GM12865 (cell line): ENCODE results near the gene CDC27.

Source experiments
- DNase-seq: peaks from one replicate; pipeline ENCODE4 v3.0.0; 2010; ENCODE audit warnings: low read depth
- H3K4me3 ChIP-seq: 2 replicates; pipeline ENCODE4 v1.5.1; 2011; ENCODE audit warnings: mild to moderate bottlenecking, low read depth, low read length, control low read depth
- TF ChIP-seq, protein P1 (sequence below): IDR thresholded peaks from 2 replicates; pipeline ENCODE4 v1.5.1; 2011; ENCODE audit warnings: low read length, control low read depth, low read depth, inconsistent platforms; ENCODE audit not compliant: insufficient read depth; ENCODE audit errors: missing control alignments

Gene CDC27

DNA sequence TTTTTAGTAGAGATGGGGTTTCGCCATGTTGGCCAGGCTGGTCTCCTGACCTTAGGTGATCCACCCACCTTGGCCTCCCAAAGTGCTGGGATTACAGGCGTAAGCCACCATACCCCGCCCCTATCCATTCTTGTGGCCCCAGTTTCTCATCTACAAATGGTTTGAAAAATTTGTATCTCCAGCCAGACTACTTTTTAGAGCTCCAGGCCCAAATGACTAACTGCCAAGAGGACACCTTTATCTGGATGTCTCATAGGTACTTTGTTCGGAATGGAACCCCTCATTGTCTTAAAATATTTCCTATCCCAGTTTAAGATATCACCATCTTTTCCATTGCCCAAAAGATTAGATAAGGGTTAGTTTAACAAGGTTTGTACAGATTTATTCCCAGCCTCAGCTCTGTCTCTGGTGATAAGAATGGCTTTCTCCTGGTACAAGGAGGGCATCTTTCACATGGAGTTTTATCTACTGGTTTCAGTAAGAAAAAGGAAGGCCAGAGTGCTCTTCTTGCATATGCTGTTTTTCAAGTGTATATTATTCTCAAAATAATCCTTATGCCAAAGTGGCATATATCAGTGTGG lies 4.9 kb upstream of the CDC27 start:
- H3K4me3 ChIP-seq, result no peak overlapping the region
- TF ChIP-seq, protein P1, sequence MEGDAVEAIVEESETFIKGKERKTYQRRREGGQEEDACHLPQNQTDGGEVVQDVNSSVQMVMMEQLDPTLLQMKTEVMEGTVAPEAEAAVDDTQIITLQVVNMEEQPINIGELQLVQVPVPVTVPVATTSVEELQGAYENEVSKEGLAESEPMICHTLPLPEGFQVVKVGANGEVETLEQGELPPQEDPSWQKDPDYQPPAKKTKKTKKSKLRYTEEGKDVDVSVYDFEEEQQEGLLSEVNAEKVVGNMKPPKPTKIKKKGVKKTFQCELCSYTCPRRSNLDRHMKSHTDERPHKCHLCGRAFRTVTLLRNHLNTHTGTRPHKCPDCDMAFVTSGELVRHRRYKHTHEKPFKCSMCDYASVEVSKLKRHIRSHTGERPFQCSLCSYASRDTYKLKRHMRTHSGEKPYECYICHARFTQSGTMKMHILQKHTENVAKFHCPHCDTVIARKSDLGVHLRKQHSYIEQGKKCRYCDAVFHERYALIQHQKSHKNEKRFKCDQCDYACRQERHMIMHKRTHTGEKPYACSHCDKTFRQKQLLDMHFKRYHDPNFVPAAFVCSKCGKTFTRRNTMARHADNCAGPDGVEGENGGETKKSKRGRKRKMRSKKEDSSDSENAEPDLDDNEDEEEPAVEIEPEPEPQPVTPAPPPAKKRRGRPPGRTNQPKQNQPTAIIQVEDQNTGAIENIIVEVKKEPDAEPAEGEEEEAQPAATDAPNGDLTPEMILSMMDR, result no peak

DNA sequence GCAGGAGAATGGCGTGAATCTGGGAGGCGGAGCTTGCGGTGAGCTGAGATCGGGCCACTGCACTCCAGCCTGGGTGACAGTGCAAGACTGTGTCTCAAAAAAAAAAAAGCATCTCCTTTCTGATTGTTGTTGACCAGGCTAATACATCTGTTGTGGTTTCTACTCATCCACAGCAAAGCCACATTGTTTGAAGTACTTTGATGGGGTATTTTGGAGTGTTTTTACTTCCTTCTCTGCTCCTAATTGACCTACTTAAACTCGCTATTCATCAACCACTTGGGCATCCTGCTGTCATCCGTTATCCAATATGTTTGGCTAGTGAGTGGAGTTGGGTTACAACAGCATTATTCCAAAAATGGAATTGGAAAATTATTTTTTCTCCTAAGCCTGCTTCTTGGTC lies 3.5 kb upstream of the CDC27 start:
- TF ChIP-seq, protein P1, result no peak
- DNase-seq, result peak; percentile 82
- H3K4me3 ChIP-seq, result no peak overlapping the region

More for the DNA sequence above, 4.9 kb upstream of the CDC27 start:
- DNase-seq, result no peak

DNA sequence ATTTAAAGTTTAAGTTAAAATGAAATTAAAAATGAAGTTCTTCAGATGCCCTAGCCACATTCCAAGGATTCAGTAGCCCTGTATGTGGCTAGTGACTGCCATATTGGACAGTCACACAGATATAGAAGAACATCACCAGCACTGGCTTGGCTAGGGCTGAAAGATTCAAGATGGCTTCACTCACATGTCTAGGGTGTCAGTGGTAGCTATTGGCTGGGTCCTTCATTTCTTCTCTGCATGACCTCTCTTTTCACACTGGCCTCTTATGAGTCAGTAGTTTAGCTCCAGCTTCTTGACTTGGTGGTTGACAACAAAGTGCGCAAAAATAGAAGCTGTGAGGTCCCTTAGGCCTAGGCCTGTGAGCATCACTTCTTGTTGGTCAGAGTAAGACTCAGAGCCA lies 1.7 kb upstream of the CDC27 start:
- DNase-seq, result no peak
- H3K4me3 ChIP-seq, result no peak overlapping the region
- TF ChIP-seq, protein P1, result no peak

DNA sequence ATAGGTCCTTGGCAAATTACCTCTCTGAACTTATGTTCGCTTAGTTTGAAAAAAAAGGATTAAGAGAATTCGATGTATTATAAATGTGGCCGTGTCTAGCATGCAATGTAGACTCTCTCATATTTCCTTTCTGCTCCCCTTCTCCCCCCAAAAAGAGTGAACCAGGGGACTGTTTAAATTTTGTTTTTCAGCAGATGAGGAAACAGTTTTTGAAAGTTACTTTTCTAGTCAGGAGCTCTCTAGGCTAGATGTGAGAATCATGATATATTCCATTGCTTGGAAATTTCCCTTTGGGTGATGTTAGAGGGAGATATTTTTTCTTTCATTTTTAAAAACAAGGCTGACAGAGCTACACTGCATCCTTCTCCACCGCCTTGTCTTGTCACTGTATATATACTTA lies 1.1 kb upstream of the CDC27 start:
- TF ChIP-seq, protein P1, result no peak
- no peak overlapping the region for H3K4me3 ChIP-seq
- no peak for DNase-seq

DNA sequence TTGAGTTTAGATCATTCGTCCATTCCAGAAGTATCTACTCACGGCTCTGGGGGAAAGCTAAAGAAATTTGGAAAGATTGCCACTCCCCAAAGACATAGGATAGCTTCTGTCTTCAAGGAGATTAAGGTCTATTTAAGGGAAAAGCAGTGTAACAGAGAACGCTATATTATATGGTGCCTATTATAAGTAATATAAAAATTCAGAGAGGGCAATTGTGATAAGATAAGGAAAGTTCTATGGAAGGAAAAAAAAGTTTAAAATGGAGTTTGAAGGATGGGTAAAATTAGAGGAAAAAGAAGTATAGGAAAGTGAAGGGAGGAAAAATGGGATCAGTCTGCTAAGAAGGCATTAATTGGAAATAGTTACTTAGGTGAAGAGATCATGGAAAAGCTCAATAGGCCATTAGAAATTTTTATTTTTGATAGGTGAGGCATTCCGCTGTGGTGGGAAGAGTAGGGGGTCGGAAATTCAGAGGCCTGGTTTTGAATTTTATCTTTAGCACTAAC lies 690 bp upstream of the CDC27 start:
- no peak for DNase-seq
- peak overlapping the region; percentile 56 for H3K4me3 ChIP-seq
- TF ChIP-seq, protein P1, result no peak

DNA sequence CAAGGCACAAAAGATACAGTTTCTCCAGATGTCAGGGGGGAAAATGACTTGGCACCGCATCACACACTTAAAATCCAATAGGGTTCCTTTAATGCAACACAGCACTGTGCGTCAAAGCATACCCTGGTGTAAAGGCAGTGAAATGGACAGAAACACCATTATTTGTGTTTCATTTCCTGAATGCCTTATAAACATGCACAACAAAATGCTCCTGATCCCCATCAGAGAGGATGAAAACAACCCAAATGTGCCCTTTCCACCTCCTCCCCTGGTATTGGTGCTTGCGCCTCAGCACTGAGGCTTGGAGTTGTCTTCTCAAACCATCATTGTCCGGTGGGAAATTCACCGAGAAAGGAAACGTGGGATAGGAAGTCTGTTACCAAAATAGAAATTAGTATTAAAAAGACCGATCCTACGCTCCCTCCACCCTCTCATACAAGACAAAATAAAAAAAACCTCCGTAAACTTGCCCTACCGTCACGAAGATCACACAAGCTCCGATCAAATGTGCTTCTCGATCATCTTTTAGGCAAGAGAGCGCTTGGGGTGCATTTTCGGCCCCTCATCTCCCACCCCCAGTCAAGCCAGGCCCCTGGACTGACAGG lies 722 bp downstream of the CDC27 start:
- peak overlapping the region; percentile 96 for H3K4me3 ChIP-seq
- TF ChIP-seq, protein P1, result no peak
- peak; percentile 55 for DNase-seq
